K562 (cell line): ENCODE measurements around the gene TTLL11. TPM values are rescaled to one million over a fixed set of nuclear protein-coding genes. Genes with fewer than 3 reads are reported as not detected.
A peak's percentile ranks its signal among the peaks of the same experiment; 100 is the strongest.

ENCODE experiments used
- BCL6 ChIP-seq: fragments of 250-450 bp; sonication (Bioruptor Pico); IDR thresholded peaks from 2 replicates; pipeline ENCODE4 v1.4.0; 2020
- BRCA1 ChIP-seq, 2 experiments: fragments of 450-650 bp in 1 of 2; sonication (generic) in 1 of 2; formaldehyde crosslinking in 1 of 2; IDR thresholded peaks; 2 replicates each; pipeline versions ENCODE4 v1.5.0 to v1.6.1; 2017 to 2020; ENCODE audit warnings: mild to moderate bottlenecking in 1 of 2, missing genetic modification reagents in 1 of 2
- CBFA2T2 ChIP-seq: fragments of 450-650 bp; conservative IDR thresholded peaks from 2 replicates; pipeline ENCODE4 v1.6.1; 2017; ENCODE audit warnings: mild to moderate bottlenecking
- CCNT2 ChIP-seq: IDR thresholded peaks from 2 replicates; pipeline ENCODE4 v1.6.1; 2011; ENCODE audit warnings: borderline replicate concordance, low read depth, mild to moderate bottlenecking, moderate library complexity, mixed read lengths, low read length; ENCODE audit not compliant: insufficient read length; ENCODE audit errors: extremely low read depth
- CREB1 ChIP-seq, 2 experiments: sonication (generic) in 1 of 2; formaldehyde crosslinking in 1 of 2; IDR thresholded peaks; 2 replicates each; pipeline versions ENCODE4 v1.6.1 to v1.8.0; 2012 to 2022; ENCODE audit warnings: inconsistent platforms in 1 of 2, mild to moderate bottlenecking in 1 of 2, missing genetic modification reagents in 1 of 2, moderate library complexity in 1 of 2
- HDAC1 ChIP-seq, 2 experiments: fragments of 450-650 bp; IDR thresholded peaks; 2 replicates each; pipeline ENCODE4 v1.6.1; 2016 to 2017; ENCODE audit warnings: inconsistent platforms in 1 of 2, mild to moderate bottlenecking in 1 of 2, moderate library complexity in 1 of 2
- L3MBTL2 ChIP-seq: fragments of 450-650 bp; IDR thresholded peaks from 2 replicates; pipeline ENCODE4 v1.6.1; 2016; ENCODE audit warnings: mild to moderate bottlenecking, moderate library complexity
- PML ChIP-seq: IDR thresholded peaks from 2 replicates; pipeline ENCODE4 v1.6.1; 2012; ENCODE audit warnings: low read length, inconsistent platforms
- SIX5 ChIP-seq, 2 experiments: IDR thresholded peaks; 2 replicates each; pipeline ENCODE4 v1.6.1; 2011; ENCODE audit warnings: low read length in 2 of 2, borderline replicate concordance in 1 of 2, low read depth in 1 of 2, mild to moderate bottlenecking in 1 of 2, moderate library complexity in 1 of 2; ENCODE audit not compliant: insufficient read depth in 1 of 2
- TEAD4 ChIP-seq, 2 experiments: sonication (generic) in 1 of 2; formaldehyde crosslinking in 1 of 2; IDR thresholded peaks; 2 replicates each; pipeline versions ENCODE4 v1.6.1 to v1.8.0; 2012 to 2022; ENCODE audit warnings: borderline replicate concordance in 1 of 2, inconsistent platforms in 1 of 2, low read length in 1 of 2, mild to moderate bottlenecking in 1 of 2, missing genetic modification reagents in 1 of 2
- ZNF197 ChIP-seq: fragments of 200-800 bp; sonication (Bioruptor generic); IDR thresholded peaks from 2 replicates; pipeline ENCODE4 v1.6.1; 2016; ENCODE audit warnings: low read depth, missing genetic modification characterization, missing compliant biosample characterization
- ZNF217 ChIP-seq: sonication (generic); formaldehyde crosslinking; IDR thresholded peaks from 2 replicates; pipeline ENCODE4 v1.8.0; 2022; ENCODE audit warnings: mild to moderate bottlenecking, missing genetic modification reagents
- ZNF766 ChIP-seq: fragments of 200-800 bp; sonication (Bioruptor generic); conservative IDR thresholded peaks from 2 replicates; pipeline ENCODE4 v1.6.1; 2016; ENCODE audit warnings: missing genetic modification characterization, missing compliant biosample characterization
- polyA plus RNA-seq, 8 experiments: library from polyadenylated mRNA; depleted of rRNA in 4 of 8; stranded (reverse) in 5 of 8; unstranded in 3 of 8; fragments of >200 nt; fragmentation: Nextera tagmentation in 2 of 8; fragmentation: Illumina TruSeq in 1 of 8; extraction: Ambion mirVana in 2 of 8; extraction: Trizol in 1 of 8; gene quantifications; 2 replicates each; pipeline versions ENCODE4 v1.2.1 to v1.2.3, GENCODE V29; 2011 to 2014; ENCODE audit warnings: inconsistent platforms in 1 of 8, missing spikeins in 1 of 8
- total RNA-seq, 7 experiments: library from RNA; depleted of rRNA in 6 of 7; stranded (reverse); fragments of >200 nt in 6 of 7; fragmentation: Illumina TruSeq in 2 of 7; extraction: Trizol in 2 of 7; gene quantifications; 2 replicates each; pipeline versions ENCODE4 v1.2.1 to v1.2.3, GENCODE V29; 2011 to 2021; ENCODE audit warnings: low replicate concordance in 1 of 7
- TF ChIP-seq, protein P1 (sequence below): fragments of 200-800 bp; sonication (Bioruptor generic); IDR thresholded peaks from 2 replicates; pipeline ENCODE4 v1.6.1; 2017; ENCODE audit warnings: missing genetic modification characterization, missing compliant biosample characterization
- TF ChIP-seq, protein P2 (sequence below): sonication (generic); formaldehyde crosslinking; IDR thresholded peaks from 2 replicates; pipeline ENCODE4 v1.8.0; 2023; ENCODE audit warnings: mild to moderate bottlenecking, missing genetic modification reagents
- TF ChIP-seq, protein P3 (sequence below): fragments of 250-450 bp; sonication (Bioruptor Pico); IDR thresholded peaks from 2 replicates; pipeline ENCODE4 v1.5.1; 2021; ENCODE audit warnings: mild to moderate bottlenecking
- TF ChIP-seq, protein P4 (sequence below): fragments of 250-450 bp; sonication (Bioruptor Pico); IDR thresholded peaks from 2 replicates; pipeline ENCODE4 v1.4.0; 2020; ENCODE audit warnings: borderline replicate concordance
- TF ChIP-seq, protein P5 (sequence below): fragments of 450-650 bp; formaldehyde crosslinking; IDR thresholded peaks from 2 replicates; pipeline ENCODE4 v1.4.0; 2020; ENCODE audit warnings: mild to moderate bottlenecking, moderate library complexity

TTLL11 gene
- total and polyA plus RNA-seq, 9 of the 15 experiments (the other 6 are each of a cell fraction or from before 2014, with no cell fraction given) = 0.83 to 4.4 (median 2.7) TPM

DNA sequence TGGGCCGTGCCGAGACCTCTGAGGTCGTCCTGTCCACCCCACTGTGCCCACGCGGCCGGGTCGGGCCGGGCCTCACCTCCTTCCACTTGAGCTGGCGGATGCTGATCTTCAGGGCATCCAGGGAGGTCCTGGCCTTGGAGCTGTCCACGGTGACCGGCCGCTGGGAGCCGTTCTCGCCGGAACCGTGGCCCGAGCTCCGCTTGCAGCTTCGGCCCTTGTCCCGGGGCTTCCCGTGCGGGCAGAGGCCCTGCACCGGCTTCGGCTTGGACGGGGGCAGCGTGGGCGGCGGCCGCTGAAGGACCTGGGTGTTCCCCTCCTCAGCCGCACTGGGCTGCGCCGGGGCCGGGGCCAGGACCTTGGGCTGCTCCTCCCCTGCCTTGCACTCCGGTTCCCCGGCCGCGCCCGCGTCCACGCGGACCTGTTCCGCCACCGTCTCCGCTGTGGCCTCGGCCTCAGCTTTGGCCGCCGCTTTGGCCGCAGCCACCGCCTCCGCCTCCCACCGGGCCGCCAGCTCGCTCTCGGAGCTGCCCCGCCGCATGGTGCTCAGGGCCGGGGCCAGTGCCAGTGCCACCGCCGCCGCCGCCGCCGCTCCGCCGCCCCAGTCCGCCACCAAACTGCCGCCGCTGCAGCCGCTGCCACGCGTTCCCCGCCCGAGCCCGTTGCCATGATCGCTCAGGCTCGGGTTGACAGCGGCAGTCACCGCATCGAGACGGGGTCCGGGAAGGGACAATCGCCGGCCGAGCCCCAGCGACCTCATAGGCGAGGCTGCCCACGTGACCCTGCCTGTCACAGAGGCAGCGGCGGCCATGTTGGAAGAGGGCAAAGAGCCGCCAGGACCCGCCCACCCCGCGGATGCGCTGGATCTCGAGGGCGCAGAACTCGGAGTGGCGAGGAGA lies at the start of gene TTLL11 (continued):
- TF ChIP-seq, protein P1, sequence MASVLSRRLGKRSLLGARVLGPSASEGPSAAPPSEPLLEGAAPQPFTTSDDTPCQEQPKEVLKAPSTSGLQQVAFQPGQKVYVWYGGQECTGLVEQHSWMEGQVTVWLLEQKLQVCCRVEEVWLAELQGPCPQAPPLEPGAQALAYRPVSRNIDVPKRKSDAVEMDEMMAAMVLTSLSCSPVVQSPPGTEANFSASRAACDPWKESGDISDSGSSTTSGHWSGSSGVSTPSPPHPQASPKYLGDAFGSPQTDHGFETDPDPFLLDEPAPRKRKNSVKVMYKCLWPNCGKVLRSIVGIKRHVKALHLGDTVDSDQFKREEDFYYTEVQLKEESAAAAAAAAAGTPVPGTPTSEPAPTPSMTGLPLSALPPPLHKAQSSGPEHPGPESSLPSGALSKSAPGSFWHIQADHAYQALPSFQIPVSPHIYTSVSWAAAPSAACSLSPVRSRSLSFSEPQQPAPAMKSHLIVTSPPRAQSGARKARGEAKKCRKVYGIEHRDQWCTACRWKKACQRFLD (CRISPR knock-in tag) = peak; percentile 73; the same call in 1 of the 2 replicates
- TF ChIP-seq, protein P2, sequence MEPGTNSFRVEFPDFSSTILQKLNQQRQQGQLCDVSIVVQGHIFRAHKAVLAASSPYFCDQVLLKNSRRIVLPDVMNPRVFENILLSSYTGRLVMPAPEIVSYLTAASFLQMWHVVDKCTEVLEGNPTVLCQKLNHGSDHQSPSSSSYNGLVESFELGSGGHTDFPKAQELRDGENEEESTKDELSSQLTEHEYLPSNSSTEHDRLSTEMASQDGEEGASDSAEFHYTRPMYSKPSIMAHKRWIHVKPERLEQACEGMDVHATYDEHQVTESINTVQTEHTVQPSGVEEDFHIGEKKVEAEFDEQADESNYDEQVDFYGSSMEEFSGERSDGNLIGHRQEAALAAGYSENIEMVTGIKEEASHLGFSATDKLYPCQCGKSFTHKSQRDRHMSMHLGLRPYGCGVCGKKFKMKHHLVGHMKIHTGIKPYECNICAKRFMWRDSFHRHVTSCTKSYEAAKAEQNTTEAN (CRISPR knock-in tag) = no peak
- TF ChIP-seq, protein P3, sequence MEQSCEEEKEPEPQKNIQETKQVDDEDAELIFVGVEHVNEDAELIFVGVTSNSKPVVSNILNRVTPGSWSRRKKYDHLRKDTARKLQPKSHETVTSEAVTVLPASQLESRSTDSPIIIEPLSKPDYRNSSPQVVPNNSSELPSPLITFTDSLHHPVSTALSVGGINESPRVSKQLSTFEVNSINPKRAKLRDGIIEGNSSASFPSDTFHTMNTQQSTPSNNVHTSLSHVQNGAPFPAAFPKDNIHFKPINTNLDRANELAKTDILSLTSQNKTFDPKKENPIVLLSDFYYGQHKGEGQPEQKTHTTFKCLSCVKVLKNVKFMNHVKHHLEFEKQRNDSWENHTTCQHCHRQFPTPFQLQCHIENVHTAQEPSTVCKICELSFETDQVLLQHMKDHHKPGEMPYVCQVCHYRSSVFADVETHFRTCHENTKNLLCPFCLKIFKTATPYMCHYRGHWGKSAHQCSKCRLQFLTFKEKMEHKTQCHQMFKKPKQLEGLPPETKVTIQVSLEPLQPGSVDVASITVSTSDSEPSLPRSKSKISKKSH (CRISPR knock-in tag) = no peak
- TF ChIP-seq BCL6 = no peak
- no peak for TF ChIP-seq ZNF197 (CRISPR knock-in tag)
- TF ChIP-seq, protein P4, sequence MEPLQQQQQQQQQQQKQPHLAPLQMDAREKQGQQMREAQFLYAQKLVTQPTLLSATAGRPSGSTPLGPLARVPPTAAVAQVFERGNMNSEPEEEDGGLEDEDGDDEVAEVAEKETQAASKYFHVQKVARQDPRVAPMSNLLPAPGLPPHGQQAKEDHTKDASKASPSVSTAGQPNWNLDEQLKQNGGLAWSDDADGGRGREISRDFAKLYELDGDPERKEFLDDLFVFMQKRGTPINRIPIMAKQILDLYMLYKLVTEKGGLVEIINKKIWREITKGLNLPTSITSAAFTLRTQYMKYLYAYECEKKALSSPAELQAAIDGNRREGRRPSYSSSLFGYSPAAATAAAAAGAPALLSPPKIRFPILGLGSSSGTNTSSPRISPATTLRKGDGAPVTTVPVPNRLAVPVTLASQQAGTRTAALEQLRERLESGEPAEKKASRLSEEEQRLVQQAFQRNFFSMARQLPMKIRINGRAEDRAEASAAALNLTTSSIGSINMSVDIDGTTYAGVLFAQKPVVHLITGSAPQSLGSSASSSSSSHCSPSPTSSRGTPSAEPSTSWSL (CRISPR knock-in tag) = no peak
- TF ChIP-seq L3MBTL2 = peak; percentile 75
- peak; percentile 90 for TF ChIP-seq CREB1 (IDR thresholded peaks at IDR 0.05)
- TF ChIP-seq CREB1 (CRISPR knock-in tag; IDR thresholded peaks at IDR 0.05) = peak; percentile 97
- TF ChIP-seq BRCA1 (IDR thresholded peaks at IDR 0.05) = no peak
- TF ChIP-seq BRCA1 (CRISPR knock-in tag; IDR thresholded peaks at IDR 0.05) = no peak
- no peak for TF ChIP-seq ZNF217
- TF ChIP-seq SIX5 (IDR thresholded peaks at IDR 0.05; ENCODE audit: borderline replicate concordance in 1 of 2, insufficient read depth in 1 of 2, low read depth in 1 of 2, low read length in 2 of 2) = peak; percentile 67 to 80
- peak; percentile 83 for TF ChIP-seq CBFA2T2
- no peak for TF ChIP-seq TEAD4 (IDR thresholded peaks at IDR 0.05; ENCODE audit: low read length)
- TF ChIP-seq TEAD4 (CRISPR knock-in tag; IDR thresholded peaks at IDR 0.05; ENCODE audit: borderline replicate concordance) = no peak
- TF ChIP-seq, protein P5, sequence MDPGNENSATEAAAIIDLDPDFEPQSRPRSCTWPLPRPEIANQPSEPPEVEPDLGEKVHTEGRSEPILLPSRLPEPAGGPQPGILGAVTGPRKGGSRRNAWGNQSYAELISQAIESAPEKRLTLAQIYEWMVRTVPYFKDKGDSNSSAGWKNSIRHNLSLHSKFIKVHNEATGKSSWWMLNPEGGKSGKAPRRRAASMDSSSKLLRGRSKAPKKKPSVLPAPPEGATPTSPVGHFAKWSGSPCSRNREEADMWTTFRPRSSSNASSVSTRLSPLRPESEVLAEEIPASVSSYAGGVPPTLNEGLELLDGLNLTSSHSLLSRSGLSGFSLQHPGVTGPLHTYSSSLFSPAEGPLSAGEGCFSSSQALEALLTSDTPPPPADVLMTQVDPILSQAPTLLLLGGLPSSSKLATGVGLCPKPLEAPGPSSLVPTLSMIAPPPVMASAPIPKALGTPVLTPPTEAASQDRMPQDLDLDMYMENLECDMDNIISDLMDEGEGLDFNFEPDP (CRISPR knock-in tag) = no peak
- no peak for TF ChIP-seq PML
- 0 out of 2 replicates have a peak, but pooled peaks have one; percentile 68 for TF ChIP-seq ZNF766 (CRISPR knock-in tag)
- peak in 1 of 2 experiments; percentile 72; a peak in 2 of 4 replicates for TF ChIP-seq HDAC1 (IDR thresholded peaks at IDR 0.05)
- TF ChIP-seq CCNT2 = peak; percentile 3
